Astrocyte (in vitro differentiated cells and primary cell): ENCODE data around the gene MYL7. TPM values are rescaled to one million over a fixed set of nuclear protein-coding genes. Genes with fewer than 3 reads are reported as not detected.

Experiments used
- DNase-seq: peaks from one replicate; pipeline ENCODE4 v3.0.0-alpha.2; 2010; ENCODE audit warnings: low read depth
- FAIRE-seq: peaks from 2 replicates; lab custom pipeline; 2011; peaks lifted over from hg19 to GRCh38; lab: Jason Lieb, UNC
- H2AFZ ChIP-seq: 2 replicates; pipeline ENCODE4 v1.6.0; 2012; ENCODE audit warnings: low read depth, low read length, inconsistent platforms
- H3K27ac ChIP-seq: 2 replicates; pipeline ENCODE4 v1.5.1; 2011; ENCODE audit warnings: low read depth, low read length, inconsistent platforms
- H3K27me3 ChIP-seq: 2 replicates; pipeline ENCODE4 v1.6.0; 2011; ENCODE audit warnings: low read length, inconsistent platforms; ENCODE audit not compliant: insufficient read depth
- H3K36me3 ChIP-seq: 2 replicates; pipeline ENCODE4 v1.5.1; 2011; ENCODE audit warnings: low read length, inconsistent platforms; ENCODE audit not compliant: insufficient read depth
- H3K4me1 ChIP-seq: 2 replicates; pipeline ENCODE4 v1.5.1; 2011; ENCODE audit warnings: low read length, inconsistent platforms; ENCODE audit not compliant: insufficient read depth
- H3K4me2 ChIP-seq: 2 replicates; pipeline ENCODE4 v1.6.0; 2012; ENCODE audit warnings: low read length, inconsistent platforms
- H3K4me3 ChIP-seq: 2 replicates; pipeline ENCODE4 v1.5.1; 2011; ENCODE audit warnings: low read depth, mild to moderate bottlenecking, low read length, inconsistent platforms; ENCODE audit not compliant: insufficient read depth
- H3K79me2 ChIP-seq: 2 replicates; pipeline ENCODE4 v1.6.0; 2012; ENCODE audit warnings: mild to moderate bottlenecking, low read length, inconsistent platforms; ENCODE audit not compliant: insufficient read depth
- H3K9ac ChIP-seq: 2 replicates; pipeline ENCODE4 v1.6.0; 2012; ENCODE audit warnings: mild to moderate bottlenecking, low read length, inconsistent platforms
- H3K9me3 ChIP-seq: 2 replicates; pipeline ENCODE4 v1.5.1; 2012; ENCODE audit warnings: low read depth, mild to moderate bottlenecking, low read length, inconsistent platforms; ENCODE audit not compliant: insufficient read depth
- H4K20me1 ChIP-seq: 2 replicates; pipeline ENCODE4 v1.6.0; 2012; ENCODE audit warnings: low read length, inconsistent platforms; ENCODE audit not compliant: insufficient read depth
- H3K27ac Mint-ChIP-seq: one replicate; pipeline ENCODE4 v1.8.0; 2021; ENCODE audit warnings: mild to moderate bottlenecking, mixed read lengths; ENCODE audit not compliant: unreplicated experiment
- H3K27me3 Mint-ChIP-seq: one replicate; pipeline ENCODE4 v1.8.0; 2021; ENCODE audit warnings: low read depth, mixed read lengths; ENCODE audit not compliant: unreplicated experiment
- H3K36me3 Mint-ChIP-seq: one replicate; pipeline ENCODE4 v1.8.0; 2021; ENCODE audit warnings: low read depth, mixed read lengths; ENCODE audit not compliant: unreplicated experiment
- H3K4me1 Mint-ChIP-seq: one replicate; pipeline ENCODE4 v1.8.0; 2021; ENCODE audit warnings: low read depth, mixed read lengths; ENCODE audit not compliant: unreplicated experiment
- H3K4me3 Mint-ChIP-seq: one replicate; pipeline ENCODE4 v1.8.0; 2021; ENCODE audit warnings: mild to moderate bottlenecking, moderate library complexity, mixed read lengths; ENCODE audit not compliant: unreplicated experiment
- H3K9me3 Mint-ChIP-seq: one replicate; pipeline ENCODE4 v1.8.0; 2021; ENCODE audit warnings: mild to moderate bottlenecking, mixed read lengths; ENCODE audit not compliant: unreplicated experiment
- EZH2 ChIP-seq: IDR thresholded peaks from 2 replicates; pipeline ENCODE4 v1.6.1; 2012; ENCODE audit warnings: mild to moderate bottlenecking, low read length, inconsistent platforms; ENCODE audit not compliant: insufficient read depth
- total RNA-seq: library from RNA; stranded (reverse); gene quantifications from 2 replicates; pipeline ENCODE4 v1.2.1, GENCODE V29; 2021
- TF ChIP-seq, protein P1 (sequence below): IDR thresholded peaks from 2 replicates; pipeline ENCODE4 v1.5.1; 2011; ENCODE audit warnings: low read depth, mild to moderate bottlenecking, inconsistent platforms, low read length, moderate library complexity; ENCODE audit not compliant: insufficient read depth

MYL7 gene
- total RNA-seq, 1 donor from 2014 or later, result 60.0 TPM

DNA sequence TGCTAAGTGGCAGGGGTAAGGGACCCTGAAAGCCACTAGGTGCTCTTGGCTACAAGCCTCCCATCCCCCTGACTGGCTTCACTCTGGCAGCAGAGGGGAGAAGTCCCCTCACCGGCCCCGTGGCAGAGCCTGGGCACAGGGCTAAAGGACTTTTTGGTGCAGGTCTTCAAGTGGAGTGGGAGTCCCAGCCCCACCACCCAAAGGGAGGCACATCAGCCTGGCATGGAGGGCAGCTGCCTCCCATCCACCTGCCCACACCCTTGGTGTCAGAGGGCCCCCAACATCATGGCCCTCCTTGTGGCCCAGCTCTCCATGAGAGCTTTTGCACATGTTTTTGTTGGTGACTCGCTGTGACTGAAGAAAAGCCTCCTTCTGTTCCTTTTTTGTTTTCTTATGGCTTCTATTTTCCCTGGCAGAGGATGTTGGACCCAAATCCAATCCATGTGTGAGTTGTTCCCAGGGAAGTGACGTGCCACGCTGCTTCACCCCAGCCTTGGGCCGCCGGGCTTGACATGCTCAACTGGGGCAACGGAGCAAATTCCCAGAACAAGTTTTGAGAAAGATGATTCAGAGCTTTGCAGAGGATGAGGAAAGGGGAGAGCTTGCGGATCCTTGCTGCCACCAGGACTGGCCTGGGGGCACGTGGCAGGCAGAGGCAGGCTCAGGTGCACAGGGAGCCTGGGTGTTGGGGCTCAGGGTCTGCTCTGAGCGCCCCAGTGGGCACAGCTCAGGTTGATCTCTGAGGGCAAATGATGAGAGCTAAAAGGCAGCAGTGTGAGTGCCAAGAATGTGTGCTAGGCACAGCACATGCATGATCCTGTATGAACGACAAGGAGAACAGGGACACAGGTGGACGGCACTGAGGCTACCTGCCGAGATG, 38.9 kb downstream of the MYL7 start:
- Mint-ChIP-seq H3K27ac (peak overlapping the region; percentile 81), H3K36me3 (peaks cover 6% of the 10 kb centered on the region), H3K4me3 (peak overlapping the region; percentile 17), H3K4me1 (peaks cover 34% of the 10 kb centered on the region), H3K27me3 (no peaks in the 10 kb centered on the region), H3K9me3 (no peaks in the 10 kb centered on the region)
- Histone ChIP-seq H3K27ac (no peak overlapping the region), H3K4me3 (no peak overlapping the region), H3K9ac (no peak overlapping the region), H4K20me1 (peaks cover 19% of the 10 kb centered on the region), H3K4me1 (peaks cover 29% of the 10 kb centered on the region), H3K9me3 (no peaks in the 10 kb centered on the region), H3K27me3 (no peaks in the 10 kb centered on the region), H3K36me3 (no peaks in the 10 kb centered on the region), H3K4me2 (no peak overlapping the region), H2AFZ (peak overlapping the region; percentile 22), H3K79me2 (peaks cover 15% of the 10 kb centered on the region)
- peak; percentile 53 for DNase-seq
- FAIRE-seq, result no peak
- no peak for TF ChIP-seq EZH2
- TF ChIP-seq, protein P1, sequence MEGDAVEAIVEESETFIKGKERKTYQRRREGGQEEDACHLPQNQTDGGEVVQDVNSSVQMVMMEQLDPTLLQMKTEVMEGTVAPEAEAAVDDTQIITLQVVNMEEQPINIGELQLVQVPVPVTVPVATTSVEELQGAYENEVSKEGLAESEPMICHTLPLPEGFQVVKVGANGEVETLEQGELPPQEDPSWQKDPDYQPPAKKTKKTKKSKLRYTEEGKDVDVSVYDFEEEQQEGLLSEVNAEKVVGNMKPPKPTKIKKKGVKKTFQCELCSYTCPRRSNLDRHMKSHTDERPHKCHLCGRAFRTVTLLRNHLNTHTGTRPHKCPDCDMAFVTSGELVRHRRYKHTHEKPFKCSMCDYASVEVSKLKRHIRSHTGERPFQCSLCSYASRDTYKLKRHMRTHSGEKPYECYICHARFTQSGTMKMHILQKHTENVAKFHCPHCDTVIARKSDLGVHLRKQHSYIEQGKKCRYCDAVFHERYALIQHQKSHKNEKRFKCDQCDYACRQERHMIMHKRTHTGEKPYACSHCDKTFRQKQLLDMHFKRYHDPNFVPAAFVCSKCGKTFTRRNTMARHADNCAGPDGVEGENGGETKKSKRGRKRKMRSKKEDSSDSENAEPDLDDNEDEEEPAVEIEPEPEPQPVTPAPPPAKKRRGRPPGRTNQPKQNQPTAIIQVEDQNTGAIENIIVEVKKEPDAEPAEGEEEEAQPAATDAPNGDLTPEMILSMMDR, result no peak

DNA sequence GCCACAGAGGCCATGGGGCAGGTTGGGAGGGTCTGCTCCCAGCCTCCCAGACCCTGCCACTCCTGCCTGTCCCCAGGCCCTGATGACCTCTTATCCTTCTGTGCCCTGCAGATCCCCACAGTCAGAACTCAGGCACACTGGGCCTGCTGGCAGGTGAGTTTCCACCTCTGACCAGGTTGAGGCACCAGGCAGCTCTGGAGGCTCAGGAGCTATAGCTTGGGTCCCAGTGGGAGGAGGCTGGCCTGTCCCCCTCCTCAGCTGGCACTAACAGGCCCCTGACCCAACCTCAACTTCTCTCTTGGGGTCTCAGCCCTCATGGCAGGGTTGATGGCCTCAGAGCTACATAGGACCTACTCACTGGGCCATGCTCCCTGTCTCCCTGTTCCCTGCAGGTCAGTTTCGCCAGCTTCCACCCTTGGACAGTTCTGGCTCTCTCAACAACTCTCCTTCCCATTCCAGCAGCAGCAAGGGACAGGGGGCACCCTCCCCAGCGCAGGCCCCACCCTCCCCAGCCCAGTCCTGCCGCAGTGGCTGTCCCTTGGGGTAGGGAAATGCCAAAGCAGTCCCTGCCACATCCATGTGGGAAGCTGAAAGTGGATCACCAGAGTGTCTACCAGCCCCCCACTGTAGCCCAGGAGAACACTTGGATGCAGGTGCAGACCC, 39.7 kb downstream of the MYL7 start:
- no peak for FAIRE-seq
- Histone ChIP-seq H3K36me3 (no peaks in the 10 kb centered on the region), H4K20me1 (peaks cover 14% of the 10 kb centered on the region), H3K9ac (no peak overlapping the region), H3K4me2 (no peak overlapping the region), H3K27me3 (no peaks in the 10 kb centered on the region), H3K79me2 (peaks cover 15% of the 10 kb centered on the region), H2AFZ (peak overlapping the region; percentile 47), H3K4me1 (peaks cover 29% of the 10 kb centered on the region), H3K9me3 (no peaks in the 10 kb centered on the region), H3K4me3 (no peak overlapping the region), H3K27ac (peak overlapping the region; percentile 50)
- Mint-ChIP-seq H3K4me1 (peaks cover 34% of the 10 kb centered on the region), H3K9me3 (no peaks in the 10 kb centered on the region), H3K27ac (peak overlapping the region; percentile 95), H3K36me3 (peaks cover 5% of the 10 kb centered on the region), H3K4me3 (no peak overlapping the region), H3K27me3 (no peaks in the 10 kb centered on the region)
- DNase-seq, result no peak
- TF ChIP-seq EZH2, result no peak
- TF ChIP-seq, protein P1, result no peak
